A549 (cell line): ENCODE measurements around the gene PRXL2B.

Source experiments
- CHD2 ChIP-seq: fragments of 150-350 bp; IDR thresholded peaks from 2 replicates; pipeline ENCODE4 v1.6.1; 2014; ENCODE audit warnings: low read length; ENCODE audit not compliant: partially characterized antibody
- CTCF ChIP-seq: fragments of >200 bp; sonication (Bioruptor Twin); formaldehyde crosslinking; IDR thresholded peaks from 3 replicates; pipeline ENCODE4 v1.5.1; 2016
- ESRRA ChIP-seq: fragments of 150-350 bp; IDR thresholded peaks from 2 replicates; pipeline ENCODE4 v1.6.1; 2014; ENCODE audit warnings: mild to moderate bottlenecking, low read length, borderline replicate concordance
- KDM5A ChIP-seq: fragments of 200-600 bp; sonication (generic); IDR thresholded peaks from 2 replicates; pipeline ENCODE4 v1.6.1; 2016; ENCODE audit warnings: antibody characterized with exemption, mild to moderate bottlenecking
- MAZ ChIP-seq: fragments of 150-350 bp; IDR thresholded peaks from 2 replicates; pipeline ENCODE4 v1.6.1; 2014; ENCODE audit warnings: antibody characterized with exemption, low read depth, low read length, borderline replicate concordance
- NR3C1 ChIP-seq: fragments of >200 bp; sonication (Bioruptor Twin); formaldehyde crosslinking; IDR thresholded peaks from 3 replicates; pipeline ENCODE4 v1.6.1; 2017
- PBX3 ChIP-seq: IDR thresholded peaks from 2 replicates; pipeline ENCODE4 v1.6.1; 2012
- PHF8 ChIP-seq: fragments of 200-600 bp; sonication (generic); IDR thresholded peaks from 2 replicates; pipeline ENCODE4 v1.6.1; 2016; ENCODE audit warnings: low read depth, mild to moderate bottlenecking, antibody characterized with exemption, moderate library complexity, borderline replicate concordance
- POLR2A ChIP-seq: IDR thresholded peaks from 2 replicates; pipeline ENCODE4 v1.6.1; 2012; ENCODE audit warnings: mild to moderate bottlenecking, low read length
- RAD21 ChIP-seq, 2 experiments: fragments of >200 bp in 1 of 2; sonication (Bioruptor Twin) in 1 of 2; formaldehyde crosslinking in 1 of 2; IDR thresholded peaks in 1 of 2; conservative IDR thresholded peaks in 1 of 2; 2 replicates in 1 of 2; 3 replicates in 1 of 2; pipeline ENCODE4 v1.6.1; 2012 to 2018; ENCODE audit warnings: inconsistent platforms in 1 of 2
- RFX5 ChIP-seq: fragments of 450-650 bp; IDR thresholded peaks from 2 replicates; pipeline ENCODE4 v1.7.1; 2014; ENCODE audit warnings: antibody characterized with exemption, mild to moderate bottlenecking, moderate library complexity
- SREBF2 ChIP-seq: fragments of 450-650 bp; IDR thresholded peaks from 2 replicates; pipeline ENCODE4 v1.6.1; 2014; ENCODE audit warnings: mild to moderate bottlenecking, moderate library complexity

- TF ChIP-seq PHF8 (no peak), KDM5A (no peak), MAZ (no peak), RFX5 (no peak), CTCF (no peak), NR3C1 (no peak), PBX3 (no peak), CHD2 (no peak), SREBF2 (no peak), RAD21 (conservative IDR thresholded peaks at IDR 0.05 in 1 of 2, IDR thresholded peaks at IDR 0.05 in 1 of 2) (no peak), POLR2A (no peak), ESRRA (no peak)
Measured at GRCh38 chr1:2639203-2639602, 52.6 kb downstream of the PRXL2B start.
